Endometrial microvascular endothelial cells (primary cell): ENCODE measurements around the gene CILP. TPM values are rescaled to one million over a fixed set of nuclear protein-coding genes. Genes with fewer than 3 reads are reported as not detected.

Experiments used
- in situ Hi-C: cut with HindIII; loops from 2 replicates; pipeline ENCODE4 v1.10.0; 2017; ENCODE audit warnings: low sequenced_read_pairs, low pct_unique_long_range_greater_than_20kb; ENCODE audit errors: inconsistent ontology term
- total RNA-seq: library from RNA; depleted of rRNA; stranded (reverse); fragments of >200 nt; gene quantifications from one replicate; pipeline ENCODE4 v1.2.3, GENCODE V29; 2015; ENCODE audit errors: inconsistent ontology term

The CILP gene
- total RNA-seq, 1 donor from 2014 or later = not detected

DNA sequence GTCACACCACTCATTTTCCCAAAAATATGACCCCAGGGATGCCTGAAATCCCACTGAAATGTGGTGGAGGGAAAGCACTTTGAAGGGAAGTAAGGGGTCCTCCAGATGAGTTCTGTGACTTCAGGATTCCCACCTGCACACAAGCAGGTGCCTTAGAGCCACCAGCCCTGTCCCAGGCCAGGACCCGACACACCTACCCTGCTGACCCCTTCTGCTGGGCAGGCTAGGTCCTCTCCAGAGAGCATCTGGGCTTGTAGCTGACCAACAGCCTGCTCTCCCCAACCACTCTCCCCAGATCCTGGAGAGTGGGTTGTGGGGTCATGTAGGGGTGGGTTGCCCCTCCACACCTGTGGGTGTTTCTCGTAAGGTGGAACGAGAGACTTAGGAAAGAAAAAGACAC, 14.9 kb upstream of the CILP start:
- in situ Hi-C loops = no loop called here

DNA sequence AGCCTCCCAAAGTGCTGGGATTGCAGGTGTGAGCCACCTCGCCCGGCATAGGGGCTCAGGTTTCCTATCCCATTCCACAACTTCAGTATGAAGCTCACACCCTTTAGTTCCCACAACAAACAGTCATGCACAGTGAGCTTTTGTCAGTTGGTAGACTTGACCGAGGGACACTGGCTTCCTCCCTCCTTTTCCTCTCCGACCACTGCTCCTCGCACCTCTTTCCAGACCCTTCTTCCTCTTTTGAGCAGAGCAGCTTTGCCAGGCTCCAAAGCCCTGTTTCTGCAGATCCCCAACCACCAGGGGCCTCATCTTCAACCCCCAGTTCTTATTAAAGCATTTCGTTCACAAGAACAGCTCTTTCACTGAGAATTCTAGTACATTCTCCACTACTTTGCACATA, 12.7 kb upstream of the CILP start:
- in situ Hi-C loops = no loop called here

DNA sequence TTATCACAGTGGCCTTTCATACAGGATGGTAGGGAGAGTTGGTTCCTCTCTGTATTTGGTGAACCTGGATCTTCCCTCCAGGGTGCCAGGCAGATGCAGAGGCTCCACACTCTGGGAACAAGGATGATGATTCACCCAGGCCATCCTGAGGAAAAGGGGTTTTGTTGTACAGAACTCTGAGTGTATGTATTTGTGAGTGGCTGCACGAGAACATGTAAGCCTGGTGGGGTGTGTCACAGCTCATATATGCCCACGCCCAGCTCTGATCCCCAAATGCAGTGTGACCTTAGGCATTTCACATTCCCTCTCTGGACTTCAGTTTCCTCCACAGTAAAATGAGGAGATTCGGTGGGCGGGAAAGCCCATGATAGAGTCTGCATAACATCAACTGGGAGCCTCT, 11.6 kb upstream of the CILP start:
- in situ Hi-C loops = no loop called here

DNA sequence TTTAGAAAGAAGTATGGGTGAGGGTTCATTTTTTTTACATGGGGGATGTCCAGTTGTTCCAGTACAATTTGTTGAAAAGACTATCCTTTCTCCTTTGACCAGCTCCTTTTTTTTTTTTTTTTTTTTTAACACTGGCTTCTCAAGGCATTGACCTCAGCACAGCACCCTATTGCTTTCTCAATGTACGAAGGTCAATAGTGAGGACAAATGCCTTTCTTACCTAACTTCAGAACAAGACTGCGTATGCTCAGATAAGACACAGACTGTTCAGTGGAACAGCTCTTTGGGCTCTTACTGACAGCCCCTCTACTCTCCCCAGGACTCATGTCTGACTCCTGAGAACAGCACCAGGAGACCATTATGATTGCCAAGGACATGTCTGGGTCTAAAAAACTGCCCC, 10.4 kb upstream of the CILP start:
- in situ Hi-C loops = no loop called here

DNA sequence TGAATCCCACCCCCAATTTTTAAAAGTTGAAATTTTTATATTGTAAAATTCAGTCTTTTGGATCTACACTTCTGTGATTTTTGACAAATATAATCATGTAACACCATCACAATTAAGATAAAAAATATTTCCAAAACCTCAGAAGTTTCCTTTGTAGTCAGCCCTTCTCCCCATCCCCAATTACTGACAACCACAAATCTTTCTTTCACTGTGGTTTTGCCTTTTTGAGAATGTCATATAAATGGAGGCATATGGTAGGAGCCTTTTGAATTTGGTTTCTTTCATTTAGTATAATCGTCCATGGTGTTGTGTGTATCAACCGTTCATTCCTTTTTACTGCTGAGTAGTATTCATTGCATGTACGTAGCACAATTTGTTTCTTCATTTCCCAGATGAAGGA, 7.9 kb upstream of the CILP start:
- in situ Hi-C loops = no loop called here

DNA sequence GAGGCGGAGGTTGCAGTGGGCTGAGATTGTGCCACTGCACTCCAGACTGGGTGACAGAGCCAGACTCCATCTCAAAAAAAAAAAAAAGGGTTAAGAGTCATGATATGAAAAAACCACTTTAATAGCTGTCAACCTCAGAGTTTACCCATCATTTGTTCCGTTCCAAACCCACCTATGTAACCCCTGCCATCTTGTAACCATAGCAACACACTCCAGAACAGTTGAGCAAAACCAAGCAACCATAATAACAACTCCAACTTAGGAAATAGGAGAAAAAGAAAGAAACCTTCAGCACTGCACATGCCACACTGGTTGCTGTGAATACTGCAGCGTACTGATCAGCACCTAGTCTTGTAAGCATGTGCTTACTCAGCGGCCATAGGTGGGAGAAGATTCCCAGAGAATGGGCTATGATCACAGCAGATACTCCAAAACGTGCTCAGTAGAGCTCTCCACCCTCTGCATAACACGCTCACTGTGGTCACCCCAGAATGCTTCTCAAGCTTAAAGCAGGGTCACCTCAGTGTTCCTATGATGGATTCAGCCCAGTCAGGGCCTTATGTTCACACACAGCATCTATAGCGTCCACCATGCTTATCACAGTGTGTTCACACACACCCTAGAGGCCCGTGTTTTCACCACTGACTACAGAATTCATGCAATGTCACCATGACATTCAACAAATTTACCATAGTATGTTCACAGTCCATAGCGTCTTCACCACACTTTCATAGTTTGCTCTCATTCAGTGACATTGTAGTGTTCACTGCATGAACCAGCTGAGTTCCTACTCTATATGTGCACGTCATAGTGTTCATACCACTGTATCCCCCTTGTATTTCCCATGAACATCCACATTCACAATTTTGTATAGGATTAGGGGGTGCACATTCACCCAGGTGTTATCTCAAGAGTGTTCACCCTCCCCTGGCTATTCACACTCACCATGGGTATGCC, 6.5 kb upstream of the CILP start:
- in situ Hi-C loops = no loop called here

DNA sequence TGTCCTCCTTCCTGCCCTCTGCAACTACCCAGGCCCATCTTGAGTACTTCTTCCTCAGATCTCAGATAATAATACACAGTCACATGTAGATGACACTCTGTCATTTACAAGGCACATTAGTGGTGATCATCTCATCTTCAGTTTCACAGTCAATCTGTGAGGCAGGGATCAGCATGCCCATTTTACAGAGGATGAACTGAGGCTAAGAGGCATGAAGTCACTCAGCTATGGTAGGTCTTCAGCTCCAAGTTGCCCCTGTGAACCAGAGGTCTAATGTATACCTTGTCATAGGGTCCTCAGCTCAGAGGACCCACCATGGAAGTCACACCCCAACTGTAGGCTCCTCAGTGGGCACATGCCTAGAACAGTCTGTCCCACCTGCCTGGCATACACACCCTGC, 4.2 kb upstream of the CILP start:
- in situ Hi-C loops = no loop called here

DNA sequence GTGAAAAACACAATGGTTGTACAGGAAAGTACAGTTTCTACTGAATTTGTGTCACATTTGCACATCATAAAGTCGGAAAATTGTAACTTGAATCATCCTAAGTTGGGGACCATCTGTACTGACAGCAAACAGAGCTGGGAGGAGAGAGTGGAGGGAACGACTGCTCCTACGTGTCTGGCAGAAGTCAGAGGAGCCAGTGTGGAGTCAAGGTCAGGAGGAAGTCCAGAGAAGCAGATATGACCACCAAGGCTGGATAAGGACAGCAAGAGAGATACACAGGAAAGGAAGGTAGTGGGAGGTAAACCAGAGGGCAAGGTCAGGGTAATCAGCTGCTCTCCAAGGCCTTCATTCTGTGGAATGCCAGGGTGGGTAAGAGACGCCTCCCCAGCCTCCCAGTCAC, 2.7 kb upstream of the CILP start:
- in situ Hi-C loops = no loop called here

DNA sequence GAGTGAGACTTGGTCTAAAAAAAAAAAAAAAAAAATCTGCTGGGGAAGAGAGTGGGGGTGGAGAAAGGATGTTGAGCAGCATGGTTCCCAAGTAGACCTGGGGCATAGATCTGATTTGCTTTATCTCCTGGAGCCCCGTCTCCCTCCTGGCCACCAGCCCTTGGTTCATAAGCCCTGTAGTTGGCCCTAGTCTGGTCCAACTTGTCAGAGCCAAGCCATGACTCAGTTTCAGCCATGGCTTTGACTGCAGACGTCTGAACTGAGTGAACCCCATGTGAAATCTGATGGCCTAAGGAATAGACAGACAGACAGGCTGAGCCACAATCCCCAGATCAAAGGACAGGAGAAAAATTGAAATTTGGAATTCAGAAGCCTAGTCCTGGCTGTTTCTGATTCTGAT, 2.0 kb upstream of the CILP start:
- in situ Hi-C loops = no loop called here

DNA sequence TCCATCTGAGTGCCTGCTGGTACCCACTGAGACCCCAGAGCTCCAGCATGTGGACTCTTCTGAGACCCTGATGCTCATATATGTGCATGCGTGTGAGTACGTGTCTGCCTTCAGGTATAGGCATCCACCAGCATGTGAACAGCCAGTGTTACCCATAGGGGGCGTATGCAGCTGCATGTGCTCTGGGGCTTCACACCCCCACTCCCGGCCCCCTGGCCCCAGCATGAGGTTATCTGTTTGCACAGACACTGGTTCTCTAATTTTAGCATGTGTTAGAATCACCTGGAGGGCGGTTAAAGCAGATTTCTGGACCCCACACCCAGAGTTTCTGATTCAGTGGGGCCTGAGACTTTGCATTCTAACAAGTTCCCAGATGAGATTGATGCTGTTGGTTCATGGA, 824 bp upstream of the CILP start:
- in situ Hi-C loops = no loop called here

DNA sequence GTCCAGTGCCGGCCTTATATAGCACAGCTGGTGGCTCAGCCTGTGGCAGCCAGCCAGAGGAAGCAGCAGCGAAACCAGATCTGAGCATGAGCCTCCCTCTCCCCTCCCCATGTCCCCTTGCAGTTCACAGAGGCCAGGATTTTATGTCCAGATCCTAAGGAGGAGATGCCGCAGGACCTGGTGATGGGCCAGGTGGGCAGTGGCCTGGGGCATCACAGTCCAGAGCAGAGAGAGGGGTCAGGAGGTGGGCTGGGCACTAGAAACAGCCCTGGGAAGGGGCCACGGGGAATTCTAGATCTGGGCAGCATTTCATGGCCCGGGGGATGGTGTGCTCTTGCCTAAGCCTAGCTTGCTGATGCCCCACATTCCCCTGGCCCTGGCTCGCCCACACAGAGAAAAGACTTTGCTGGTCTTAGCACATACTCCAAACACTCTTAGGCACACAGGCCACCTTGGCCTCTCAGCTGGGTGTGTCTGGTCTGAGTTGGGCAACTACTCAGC, 259 bp upstream of the CILP start:
- in situ Hi-C loops = no loop called here

DNA sequence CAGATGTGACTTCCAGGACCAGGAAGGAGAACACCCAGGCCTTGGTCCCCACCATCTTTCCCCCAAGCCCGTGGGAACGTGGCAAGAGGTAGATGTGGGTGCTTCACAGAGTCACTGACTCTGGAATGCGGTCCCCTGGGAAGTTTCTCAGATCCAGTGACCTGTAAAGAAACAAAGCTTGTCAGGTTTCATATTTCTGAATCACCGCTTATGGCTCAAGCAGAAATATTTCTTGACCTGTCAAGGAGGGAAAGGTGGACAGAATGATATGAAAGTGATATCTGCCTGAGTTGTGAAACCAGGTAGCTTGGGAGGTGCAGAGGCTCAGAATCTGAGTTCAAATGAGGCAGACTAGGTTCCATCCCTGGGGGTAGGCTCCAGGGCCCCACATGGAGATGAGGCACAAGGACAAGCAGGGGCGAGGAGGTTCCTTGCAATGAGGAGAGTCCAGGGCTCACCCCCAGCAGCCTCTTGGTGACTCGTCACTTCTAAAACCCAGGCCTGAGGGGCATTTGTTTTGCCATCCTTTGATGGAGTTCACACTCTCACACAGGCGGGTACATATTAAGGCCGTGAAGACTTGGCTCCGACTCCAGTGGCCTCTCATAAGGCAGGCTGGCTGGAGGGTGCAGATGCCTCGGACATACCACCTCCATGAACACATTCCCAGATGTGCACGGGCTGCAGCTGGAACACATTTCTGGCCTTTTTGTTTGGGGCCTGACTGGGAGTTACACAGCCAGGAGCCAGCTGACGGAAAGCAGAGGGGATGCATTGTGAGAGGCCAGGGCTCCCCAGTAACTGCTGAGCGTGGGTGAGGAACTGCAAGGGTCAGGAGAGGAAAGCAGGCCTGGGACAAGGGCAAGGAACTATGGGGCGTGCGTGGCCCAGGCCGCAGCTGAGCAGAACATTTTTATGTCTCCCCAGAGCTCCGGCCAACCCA, 1.3 kb downstream of the CILP start:
- in situ Hi-C loops = no loop called here

DNA sequence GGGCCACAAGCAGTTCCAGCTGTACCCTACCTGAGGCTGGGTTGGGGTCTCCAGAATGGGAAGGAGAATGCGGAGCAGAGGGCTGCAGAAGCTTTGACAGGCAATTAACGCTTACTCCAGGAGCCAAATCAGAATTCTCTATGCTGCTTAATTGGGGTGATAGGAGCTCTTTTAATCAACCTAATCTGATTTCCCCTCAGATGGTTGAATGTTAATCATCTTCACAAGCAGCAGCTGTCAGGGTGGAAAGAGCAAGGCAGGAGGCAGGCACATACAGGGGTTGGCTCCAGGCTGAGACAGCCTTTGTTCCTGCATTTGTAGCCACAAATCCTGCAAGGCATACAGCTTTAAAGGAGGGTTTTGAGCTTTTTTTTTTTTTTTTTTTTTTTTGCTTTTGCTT, 2.6 kb downstream of the CILP start:
- in situ Hi-C loops = no loop called here

DNA sequence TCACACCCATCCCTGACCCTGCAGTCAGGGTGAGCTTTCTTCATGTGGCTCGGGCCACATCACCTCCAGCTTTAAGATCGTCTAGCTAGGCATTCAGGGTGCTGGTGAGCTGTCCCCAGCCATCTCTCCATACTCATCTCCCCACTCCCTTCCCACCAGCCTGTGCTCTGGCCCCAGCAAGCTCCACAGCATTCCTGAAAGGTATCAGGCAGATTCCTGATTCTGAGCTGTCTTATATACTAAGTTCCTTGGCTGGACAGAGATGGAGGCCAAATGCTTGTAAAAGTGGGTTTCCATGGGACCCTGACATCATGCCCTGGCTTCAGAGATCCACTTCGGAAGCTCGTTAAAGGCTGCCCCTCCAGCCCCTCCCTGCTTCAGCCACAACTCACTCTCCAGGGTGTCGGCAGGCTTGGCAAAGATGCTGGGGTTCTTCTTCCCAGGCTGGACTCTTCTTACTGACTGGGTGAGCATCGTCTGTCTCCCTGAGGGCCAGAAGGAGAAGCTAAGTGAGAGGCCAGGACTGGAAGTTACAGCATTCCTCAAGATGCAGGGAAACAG, 3.9 kb downstream of the CILP start:
- in situ Hi-C loops = no loop called here

DNA sequence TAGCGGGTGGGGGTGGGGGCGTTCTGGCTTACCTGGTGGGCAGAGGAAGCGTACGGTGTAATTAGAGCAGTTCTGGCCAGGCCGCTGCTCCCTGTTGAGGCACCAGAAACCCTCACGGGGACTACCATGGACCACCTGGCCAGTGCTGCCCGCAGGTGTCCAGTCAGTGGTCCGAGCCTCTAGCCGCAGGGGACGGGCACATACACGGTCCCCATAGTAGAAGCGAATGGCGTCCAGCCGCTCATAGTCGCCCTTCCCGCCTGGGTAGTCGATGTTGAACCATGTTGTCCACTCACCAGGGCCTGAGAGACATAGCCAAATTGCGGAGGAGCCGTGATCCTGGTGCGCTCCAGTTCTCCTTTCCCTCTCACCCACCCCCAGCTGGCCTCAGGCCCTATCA, 4.5 kb downstream of the CILP start:
- in situ Hi-C loops = no loop called here

DNA sequence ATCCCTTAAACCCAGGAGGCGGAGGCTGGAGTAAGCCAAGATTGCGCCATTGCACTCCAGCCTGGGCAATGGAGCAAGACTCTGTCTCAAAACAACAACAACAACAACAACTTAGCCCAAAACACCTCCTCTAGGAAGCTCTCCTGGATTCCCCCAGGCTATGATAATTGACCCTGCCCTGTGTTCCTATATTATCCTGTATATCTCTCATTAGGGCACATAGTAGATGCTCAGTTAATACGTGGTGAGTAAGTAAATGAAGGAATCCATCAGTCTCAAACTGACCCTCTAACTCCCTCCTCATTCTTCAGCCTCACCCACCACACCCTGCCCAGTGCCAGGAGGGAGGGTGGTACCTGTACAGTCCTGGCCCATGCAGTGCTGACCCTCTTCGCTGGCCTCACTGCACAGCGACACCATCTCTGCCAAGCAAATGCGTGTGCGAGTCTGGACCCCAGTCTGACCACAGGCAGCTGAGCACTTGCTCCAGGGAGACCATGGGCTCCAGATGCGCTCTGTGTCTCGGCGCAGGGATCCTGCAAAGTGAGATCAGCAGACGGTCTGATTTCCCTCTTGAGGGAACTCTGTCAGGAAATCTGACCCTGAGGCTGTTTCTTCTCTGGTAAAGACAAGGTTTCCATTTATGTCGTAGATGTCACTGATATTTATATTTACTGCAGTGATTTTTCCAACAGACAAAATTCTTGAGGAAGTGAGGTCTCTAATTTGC, 6.2 kb downstream of the CILP start:
- in situ Hi-C loops = no loop called here

DNA sequence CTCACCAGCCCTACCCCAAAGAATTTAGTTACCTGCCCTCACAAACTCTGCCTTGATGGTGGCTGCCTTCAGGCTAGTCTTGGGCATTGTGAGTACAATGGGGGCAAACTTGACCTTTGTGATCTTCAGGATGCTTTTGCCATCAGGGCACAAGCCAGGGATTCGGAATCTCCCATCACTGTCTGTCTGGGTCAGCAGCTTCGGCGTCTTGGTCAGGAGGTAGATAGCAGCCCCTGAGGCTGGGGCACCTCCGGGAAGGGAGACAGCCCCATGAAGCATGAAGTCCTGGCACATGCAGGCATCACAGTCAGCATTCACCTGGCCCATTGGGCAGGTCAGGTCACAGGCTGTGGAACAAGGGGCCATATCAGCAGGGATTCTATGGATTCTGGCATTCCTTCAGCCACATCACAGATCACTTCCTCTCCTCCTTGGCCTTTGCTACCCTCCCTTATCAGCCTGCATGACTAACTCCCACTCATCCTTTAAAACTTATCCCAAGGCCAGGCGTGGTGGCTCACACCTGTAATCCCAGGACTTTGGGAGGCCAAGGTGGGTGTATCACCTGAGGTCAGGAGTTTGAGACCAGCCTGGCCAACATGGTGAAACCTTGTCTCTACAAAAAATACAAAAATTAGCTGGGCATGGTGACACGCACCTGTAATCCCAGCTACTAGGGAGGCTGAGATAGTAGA, 6.9 kb downstream of the CILP start:
- in situ Hi-C loops = no loop called here

DNA sequence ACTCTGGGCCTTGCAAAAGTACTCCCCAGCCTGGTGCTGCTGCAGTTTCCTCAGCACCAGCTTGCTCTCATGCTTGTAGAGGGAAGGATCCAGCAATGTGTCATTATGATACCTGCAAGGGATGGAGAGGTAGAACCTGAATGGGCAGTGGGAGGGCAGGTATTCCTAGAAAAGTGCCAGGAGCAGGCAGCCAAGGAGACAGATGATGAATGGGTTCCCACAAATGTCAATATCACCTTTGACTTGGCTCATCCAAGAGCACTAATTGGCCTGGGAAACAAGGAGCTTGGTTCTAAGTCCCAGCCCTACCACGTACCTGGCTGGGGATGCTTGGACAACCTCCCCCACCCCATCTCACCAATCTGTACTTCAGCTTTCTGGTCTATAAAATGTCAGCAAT, 9.4 kb downstream of the CILP start:
- in situ Hi-C loops = no loop called here
